ENCODE data around the gene MAN2B2. TPM values are rescaled to one million over a fixed set of nuclear protein-coding genes. Genes with fewer than 3 reads are reported as not detected.

MAN2B2 gene
- total and polyA plus RNA-seq, 10 donors = 7.9 to 40.3 (median 31.8) TPM

DNA sequence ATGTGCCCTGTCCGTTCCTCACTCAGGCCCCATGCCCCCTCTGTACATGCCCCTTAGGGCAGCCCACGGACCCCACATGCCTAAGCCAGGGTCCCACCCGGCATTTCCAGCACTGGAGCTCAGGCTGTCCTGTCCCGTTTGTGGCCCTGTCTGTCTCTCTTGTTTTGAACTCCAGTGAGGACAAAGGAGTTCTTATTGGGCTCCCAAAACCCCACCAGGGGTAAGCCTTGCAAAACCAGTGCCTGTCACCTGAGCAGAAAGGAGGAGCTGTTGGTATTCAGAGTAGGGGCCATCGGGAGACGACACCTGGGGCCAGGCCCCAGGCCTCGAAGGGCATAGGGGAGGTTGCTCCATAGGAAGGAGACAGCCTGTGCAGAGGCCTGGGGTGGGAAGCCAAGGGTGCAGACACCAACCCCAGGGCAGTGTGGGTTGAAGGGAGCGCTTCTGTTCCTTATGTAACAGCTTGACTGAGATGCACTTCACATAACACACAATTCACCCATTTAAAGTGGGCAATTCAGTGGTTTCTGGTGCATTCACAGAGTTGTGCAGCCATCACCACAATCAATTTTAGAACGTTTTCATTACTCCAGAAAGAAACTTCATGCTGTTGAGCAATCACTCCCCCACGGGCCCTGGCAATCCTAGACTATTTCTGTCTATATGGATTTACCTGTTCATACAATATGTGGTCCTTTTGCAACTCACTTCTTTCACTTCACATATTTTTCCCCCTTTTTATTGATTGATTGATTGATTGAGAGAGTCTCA is 31.7 kb downstream of the MAN2B2 start:
- WGBS, 5 donors = 86 to 97% (median 89%) methylated on average over 9 to 10 of the region's 10 CpGs
- DNase-seq = no peak
- Histone ChIP-seq H3K27me3 (replicated peaks in 1 of 7) (no peaks in the 10 kb centered on the region), H3K36me3 (peaks cover 13 to 100% (median 96%) of the 10 kb centered on the region in 6 donors), H3K4me1 (no peaks in the 10 kb centered on the region), H3K9me3 (peaks cover 0 to 23% (median 17%) of the 10 kb centered on the region in 8 donors), H3K27ac (no peak overlapping the region), H3K4me3 (no peak overlapping the region)
- intact Hi-C loops (cut with DNase I; ENCODE audit: low total_unique reads) = no loop called here
- TF ChIP-seq CTCF (IDR thresholded peaks at IDR 0.05 in 8 of 11, conservative IDR thresholded peaks at IDR 0.05 in 3 of 11) (no peak), POLR2AphosphoS5 (IDR thresholded peaks at IDR 0.05) (no peak), POLR2A (IDR thresholded peaks at IDR 0.05) (no peak)

GRCh38 chr4:6607368-6608055 is 32.5 kb downstream of the MAN2B2 start:
- WGBS, 5 donors = 80 to 92% (median 86%) methylated on average over 13 of the region's 13 CpGs
- Histone ChIP-seq H3K9me3 (peaks cover 0 to 23% (median 17%) of the 10 kb centered on the region in 8 donors), H3K36me3 (peaks cover 13 to 100% (median 96%) of the 10 kb centered on the region in 6 donors), H3K4me3 (no peak overlapping the region), H3K4me1 (no peaks in the 10 kb centered on the region), H3K27ac (no peak overlapping the region), H3K27me3 (replicated peaks in 1 of 7) (no peaks in the 10 kb centered on the region)
- intact Hi-C loops (cut with DNase I; ENCODE audit: low total_unique reads) = no loop called here
- DNase-seq = no peak
- TF ChIP-seq POLR2AphosphoS5 (IDR thresholded peaks at IDR 0.05) (no peak), POLR2A (IDR thresholded peaks at IDR 0.05) (no peak), CTCF (IDR thresholded peaks at IDR 0.05 in 8 of 11, conservative IDR thresholded peaks at IDR 0.05 in 3 of 11) (no peak)

DNA sequence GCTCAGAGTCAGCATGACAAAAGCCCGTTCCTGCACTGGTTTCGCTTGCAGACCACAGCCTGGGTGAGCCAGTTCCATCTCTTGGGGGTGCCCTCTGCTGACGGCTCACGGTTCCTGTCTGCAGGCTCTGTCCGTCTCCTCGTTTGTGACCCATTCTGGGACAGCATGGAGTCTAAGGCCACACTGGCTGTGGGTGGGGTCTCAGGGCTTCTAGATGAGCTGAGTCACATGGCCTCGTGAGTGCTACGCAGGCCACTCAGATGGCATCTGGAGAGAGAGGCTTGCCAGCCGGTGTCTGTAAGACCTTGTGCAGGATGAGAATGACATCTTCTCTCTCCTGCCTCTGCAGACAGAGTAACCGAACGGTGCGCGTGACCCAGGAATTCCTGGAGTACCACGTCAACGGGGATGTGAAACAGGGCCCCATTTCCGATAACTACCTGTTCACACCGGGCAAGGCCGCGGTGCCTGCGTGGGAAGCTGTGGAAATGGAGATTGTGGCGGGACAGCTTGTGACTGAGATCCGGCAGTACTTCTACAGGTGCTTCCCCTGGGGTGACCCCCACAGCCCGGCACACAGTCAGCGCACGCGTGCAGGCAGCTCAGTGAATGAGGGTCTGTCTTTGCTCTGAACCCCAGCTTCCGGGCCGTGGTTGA is 33.9 kb downstream of the MAN2B2 start:
- peaks cover 0 to 19% (median 16%) of the 10 kb centered on the region in 8 donors for H3K9me3 ChIP-seq
- TF ChIP-seq POLR2AphosphoS5 (IDR thresholded peaks at IDR 0.05) (no peak), CTCF (IDR thresholded peaks at IDR 0.05 in 8 of 11, conservative IDR thresholded peaks at IDR 0.05 in 3 of 11) (no peak), POLR2A (IDR thresholded peaks at IDR 0.05) (no peak)
- no peak for DNase-seq
- intact Hi-C loops (cut with DNase I; ENCODE audit: low total_unique reads) = no loop called here
- H3K27me3 ChIP-seq (replicated peaks in 1 of 7) = no peaks in the 10 kb centered on the region
- H3K4me3 ChIP-seq = no peak overlapping the region
- peaks cover 13 to 100% (median 91%) of the 10 kb centered on the region in 6 donors for H3K36me3 ChIP-seq
- 86 to 93% (median 89%) methylated on average over 21 to 28 of the region's 28 CpGs for WGBS, 5 donors
- no peak overlapping the region for H3K27ac ChIP-seq
- H3K4me1 ChIP-seq = no peaks in the 10 kb centered on the region
